Muscle layer of duodenum (tissue), 2 donors: ENCODE results near the gene CAPN15.
"Not testable (repeated sequence)": the region's sequence is repeated elsewhere in the genome, so short reads cannot be mapped to it uniquely, and the experiment has no call there.

Experiments
- H3K27ac ChIP-seq: one replicate; pipeline ENCODE4 v1.7.0; 2013; ENCODE audit warnings: mild to moderate bottlenecking, low read length
- H3K27me3 ChIP-seq: one replicate; pipeline ENCODE4 v1.7.0; 2013; ENCODE audit warnings: low read depth, mild to moderate bottlenecking, control low read depth, low read length
- H3K36me3 ChIP-seq, 2 donors: one replicate each; pipeline ENCODE4 v1.7.0; 2013; ENCODE audit warnings: low read length in 2 of 2, control low read depth in 1 of 2, mild to moderate bottlenecking in 1 of 2; ENCODE audit not compliant: insufficient read depth in 2 of 2, control insufficient read depth in 1 of 2
- H3K4me1 ChIP-seq, 2 donors: one replicate each; pipeline ENCODE4 v1.7.0; 2013; ENCODE audit warnings: low read length in 2 of 2, mild to moderate bottlenecking in 2 of 2, control low read depth in 1 of 2, moderate library complexity in 1 of 2; ENCODE audit not compliant: insufficient read depth in 2 of 2, control insufficient read depth in 1 of 2
- H3K4me3 ChIP-seq, 2 donors: one replicate each; pipeline ENCODE4 v1.7.0; 2013; ENCODE audit warnings: low read length in 2 of 2, low read depth in 1 of 2, mild to moderate bottlenecking in 1 of 2
- H3K9me3 ChIP-seq, 2 donors: one replicate each; pipeline ENCODE4 v1.7.0; 2013; ENCODE audit warnings: low read length in 2 of 2, control low read depth in 1 of 2, mild to moderate bottlenecking in 1 of 2; ENCODE audit not compliant: control insufficient read depth in 1 of 2
- donor health status: healthy.

The CAPN15 gene

DNA sequence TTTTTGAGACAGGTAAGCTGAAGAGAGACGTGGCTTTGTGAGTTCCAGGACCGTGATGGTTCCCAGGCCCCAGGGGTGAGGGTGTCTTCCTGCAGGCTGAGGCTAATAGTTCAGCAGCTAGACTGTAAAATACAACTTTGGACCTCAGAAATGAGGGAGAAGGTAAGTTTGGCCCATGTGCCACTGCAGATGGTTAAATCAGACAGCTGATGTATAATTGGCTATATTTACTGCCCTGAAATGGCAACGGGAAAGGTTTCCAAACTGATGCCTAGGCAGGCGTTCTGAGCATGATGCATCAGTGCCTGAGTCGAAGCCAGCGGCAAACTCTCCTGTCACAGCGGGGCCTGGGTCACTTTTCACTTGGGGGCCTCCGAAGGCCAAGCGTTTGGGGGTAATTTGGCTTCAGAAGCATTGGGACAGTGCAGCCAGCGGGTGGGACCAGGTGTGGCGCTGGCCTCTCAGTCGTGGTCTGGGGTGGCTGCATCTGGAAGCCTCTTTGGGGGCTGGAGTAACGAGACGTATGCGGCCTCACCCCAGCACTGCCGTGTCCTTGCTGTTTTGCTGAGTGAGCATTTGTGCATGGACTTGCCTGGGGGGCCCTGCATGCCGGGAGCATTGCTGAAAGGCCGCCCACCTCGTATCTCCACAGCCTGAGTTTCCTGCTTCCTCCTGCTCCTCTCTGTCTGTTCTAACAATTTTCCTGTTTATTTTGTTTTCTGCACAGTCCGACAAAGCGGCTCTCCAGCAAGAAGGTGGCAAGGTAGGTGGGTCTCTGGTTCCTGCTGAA is 31.2 kb upstream of the CAPN15 start:
- H3K4me1 ChIP-seq = no peaks in the 10 kb centered on the region
- no peak overlapping the region for H3K4me3 ChIP-seq
- H3K27ac ChIP-seq = no peak overlapping the region
- H3K27me3 ChIP-seq = no peaks in the 10 kb centered on the region
- peaks cover 0 to 29% of the 10 kb centered on the region in 2 donors for H3K36me3 ChIP-seq
- H3K9me3 ChIP-seq = no peaks in the 10 kb centered on the region

DNA sequence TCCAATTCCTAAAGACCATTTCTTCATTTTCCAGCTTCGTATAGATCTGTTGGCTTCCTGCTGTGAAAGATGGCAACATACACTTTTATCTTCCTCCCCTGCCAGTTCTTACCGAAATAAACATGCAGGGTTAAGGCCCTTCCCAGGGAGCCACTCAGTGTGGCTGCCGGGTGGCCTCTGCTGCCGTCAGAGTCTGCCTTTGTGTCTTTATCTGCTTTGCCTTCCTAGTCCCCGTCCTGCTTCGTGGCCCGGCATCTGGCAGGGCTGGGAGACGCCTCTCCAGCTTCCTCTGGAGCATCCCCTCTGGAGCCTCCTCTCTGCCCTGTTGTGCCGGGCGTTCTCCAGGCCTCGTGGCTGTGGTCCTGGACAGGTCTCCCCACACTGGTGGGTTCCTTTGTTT is 30.3 kb upstream of the CAPN15 start:
- Histone ChIP-seq H3K27ac (no peak overlapping the region), H3K4me3 (no peak overlapping the region), H3K27me3 (no peaks in the 10 kb centered on the region), H3K36me3 (peaks cover 0 to 21% of the 10 kb centered on the region in 2 donors), H3K9me3 (no peaks in the 10 kb centered on the region), H3K4me1 (no peaks in the 10 kb centered on the region)

DNA sequence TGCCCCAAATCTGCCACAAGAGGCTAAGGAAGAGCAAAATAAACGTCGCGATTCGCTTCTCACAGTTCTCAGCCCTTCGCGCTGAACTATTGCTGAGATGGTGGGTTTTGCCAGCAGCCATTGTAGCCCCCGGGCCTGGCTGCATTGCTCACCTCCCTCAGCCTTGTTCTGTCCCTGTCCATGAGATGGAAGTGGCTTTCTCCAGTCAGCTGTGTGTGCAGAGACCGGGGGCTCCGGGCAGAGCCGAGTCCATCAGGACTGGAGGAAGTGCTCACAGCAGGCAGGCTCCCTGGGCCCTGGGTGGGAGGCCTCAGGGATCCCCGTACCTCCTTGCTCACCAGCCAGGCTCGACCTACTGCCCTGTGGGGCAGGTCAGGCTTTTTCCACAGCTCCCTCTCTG is 27.6 kb upstream of the CAPN15 start:
- peaks cover 4 to 21% of the 10 kb centered on the region in 2 donors for H3K36me3 ChIP-seq
- H3K4me3 ChIP-seq = no peak overlapping the region

DNA sequence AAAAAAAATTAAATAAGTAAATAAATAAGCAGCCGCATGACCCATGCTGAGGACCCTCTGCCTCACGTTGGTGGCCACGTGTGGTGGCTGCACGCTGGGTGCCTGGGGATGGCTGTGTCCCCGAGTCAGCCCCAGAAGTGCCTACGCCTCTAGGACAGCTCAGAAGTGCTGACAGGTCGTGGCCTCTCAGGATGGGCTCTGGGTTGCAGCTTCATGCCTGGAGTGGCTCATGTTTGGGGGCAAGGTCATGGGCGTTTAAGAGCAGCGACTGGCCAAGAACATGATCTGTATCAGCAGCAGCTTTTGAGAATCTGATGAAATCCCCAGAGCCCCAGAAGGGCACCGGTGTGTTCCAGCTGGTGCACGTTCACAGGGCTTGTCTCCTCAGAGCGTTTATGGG is 26.8 kb upstream of the CAPN15 start:
- no peaks in the 10 kb centered on the region for H3K9me3 ChIP-seq
- H3K4me3 ChIP-seq = no peak overlapping the region
- H3K27me3 ChIP-seq = no peaks in the 10 kb centered on the region
- H3K27ac ChIP-seq = no peak overlapping the region
- H3K36me3 ChIP-seq = peaks cover 4 to 29% of the 10 kb centered on the region in 2 donors
- no peaks in the 10 kb centered on the region for H3K4me1 ChIP-seq

More for the DNA sequence above, 27.6 kb upstream of the CAPN15 start:
- no peaks in the 10 kb centered on the region for H3K4me1 ChIP-seq
- no peaks in the 10 kb centered on the region for H3K27me3 ChIP-seq
- no peaks in the 10 kb centered on the region for H3K9me3 ChIP-seq
- H3K27ac ChIP-seq = no peak overlapping the region

DNA sequence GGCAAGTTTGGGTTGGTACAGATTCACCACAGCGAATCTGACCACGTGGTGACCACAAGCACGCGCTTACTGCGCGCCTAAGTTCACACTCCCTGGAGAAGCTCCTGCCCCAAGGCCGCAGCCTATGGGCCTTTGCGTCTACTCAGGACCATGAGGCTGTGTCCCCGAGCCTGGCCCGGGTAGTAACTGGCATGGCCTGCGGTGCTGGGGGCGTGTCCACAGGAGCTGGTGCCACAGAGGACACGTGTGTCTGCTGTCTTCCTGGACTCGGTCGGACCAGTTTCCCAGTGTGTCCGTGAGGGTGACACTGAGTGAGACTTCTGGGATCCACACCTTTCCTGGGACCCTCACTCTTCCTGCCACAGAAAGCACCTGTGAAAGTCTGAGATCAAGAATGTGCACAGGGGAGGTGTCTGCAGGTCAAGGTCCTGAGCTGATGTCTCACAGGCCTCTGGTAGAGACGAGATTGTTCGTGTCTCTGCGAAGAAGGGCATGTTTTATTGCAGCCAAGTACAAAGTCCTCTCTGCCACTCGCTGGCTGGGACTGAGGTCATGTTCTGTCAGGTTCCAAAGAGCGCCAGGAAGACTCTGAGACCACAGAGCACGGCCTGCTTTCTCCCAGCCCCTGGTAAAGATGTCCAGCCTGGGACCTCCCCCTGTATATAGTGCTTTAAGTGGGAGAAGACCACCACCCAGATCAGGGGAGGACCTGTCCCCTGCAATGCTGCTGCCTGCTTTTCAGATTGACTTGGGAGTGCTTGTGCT is 25.2 kb upstream of the CAPN15 start:
- no peaks in the 10 kb centered on the region for H3K4me1 ChIP-seq
- peak overlapping the region; percentile 74 for H3K27ac ChIP-seq
- peaks cover 8 to 33% of the 10 kb centered on the region in 2 donors for H3K36me3 ChIP-seq
- H3K9me3 ChIP-seq = no peaks in the 10 kb centered on the region
- no peaks in the 10 kb centered on the region for H3K27me3 ChIP-seq
- no peak overlapping the region for H3K4me3 ChIP-seq

DNA sequence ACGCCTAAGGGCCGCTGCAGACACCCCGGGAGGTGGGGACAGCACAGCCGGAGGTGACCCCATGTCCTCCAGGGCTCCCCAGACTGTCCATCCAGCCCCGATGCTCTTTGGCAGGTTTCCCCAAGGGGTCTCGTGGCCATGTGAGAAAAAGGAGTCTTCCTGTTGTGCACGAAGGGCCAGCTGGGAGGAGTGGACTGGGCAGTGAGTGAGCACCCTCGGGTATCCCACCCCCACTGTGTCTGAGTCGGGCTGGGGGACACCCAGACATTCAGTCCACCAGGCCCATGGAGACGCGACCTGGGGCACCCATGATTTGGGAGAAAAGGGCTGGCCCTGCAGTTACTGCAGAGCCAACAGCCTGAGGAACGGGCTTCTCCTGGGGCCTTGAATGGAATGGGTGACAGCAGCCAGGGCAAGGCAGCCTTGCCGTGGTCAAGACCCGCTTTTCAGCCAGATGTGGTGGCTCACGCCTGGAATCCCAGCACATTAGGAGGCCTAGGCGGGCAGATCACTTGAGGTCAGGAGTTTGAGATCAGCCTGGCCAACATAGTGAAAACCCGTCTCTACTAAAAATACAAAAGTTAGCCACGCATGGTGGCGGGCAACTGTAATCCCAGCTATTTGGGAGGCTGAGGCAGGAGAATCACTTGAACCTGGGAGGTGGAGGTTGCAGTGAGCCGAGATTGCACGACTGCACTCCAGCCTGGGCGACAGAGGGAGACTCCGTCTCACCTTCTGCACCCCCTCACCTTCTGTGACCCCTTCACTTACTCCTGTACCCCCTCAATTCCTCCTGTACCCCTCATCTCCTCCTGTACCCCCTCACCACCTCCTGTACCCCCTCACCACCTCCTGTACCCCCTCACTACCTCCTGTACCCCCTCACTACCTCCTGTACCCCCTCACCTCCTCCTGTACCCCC is 24.1 kb upstream of the CAPN15 start:
- Histone ChIP-seq H3K36me3 (peaks cover 8 to 28% of the 10 kb centered on the region in 2 donors), H3K27ac (peak overlapping the region; percentile 74)

DNA sequence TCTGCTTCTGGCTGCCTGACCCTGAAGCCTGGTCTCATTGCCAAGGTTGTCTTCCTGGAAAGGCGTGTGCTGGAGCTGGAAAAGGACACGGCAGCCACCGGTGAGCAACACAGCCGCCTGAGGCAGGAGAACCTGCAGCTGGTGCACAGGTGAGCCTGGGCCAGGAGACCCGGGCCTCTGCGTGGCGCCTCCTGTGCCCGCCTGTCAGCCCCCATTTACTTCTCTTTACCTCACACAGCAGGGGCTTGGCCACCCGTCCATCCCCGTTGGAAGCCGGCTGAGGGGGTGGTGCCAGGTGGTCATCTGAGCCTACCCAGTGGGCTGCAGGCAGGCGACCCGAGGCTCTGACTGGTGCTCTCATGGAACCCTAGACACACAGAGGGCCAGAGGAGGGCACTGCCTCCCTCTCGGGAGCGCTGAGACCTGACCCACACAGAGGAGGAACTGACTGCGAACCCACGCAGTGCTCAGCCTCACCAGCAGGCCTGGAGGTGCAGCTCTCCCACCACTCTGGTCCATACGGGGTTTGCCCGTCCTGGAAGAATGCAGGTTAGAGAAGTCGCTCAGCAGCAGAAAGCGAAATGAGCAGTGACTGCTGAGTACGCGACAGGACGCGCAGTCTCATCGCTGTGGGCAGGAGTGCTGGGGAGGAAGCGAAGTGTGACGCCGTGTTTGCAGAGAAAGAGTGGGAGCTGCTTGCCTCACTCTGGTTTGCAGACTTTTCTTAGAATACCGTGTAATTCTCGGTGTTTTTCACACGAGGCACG is 21.9 kb upstream of the CAPN15 start:
- no peak overlapping the region for H3K27ac ChIP-seq
- no peaks in the 10 kb centered on the region for H3K4me1 ChIP-seq

More for the DNA sequence above, 24.1 kb upstream of the CAPN15 start:
- no peaks in the 10 kb centered on the region for H3K9me3 ChIP-seq
- H3K27me3 ChIP-seq = no peaks in the 10 kb centered on the region
- no peak overlapping the region for H3K4me3 ChIP-seq
- no peaks in the 10 kb centered on the region for H3K4me1 ChIP-seq

DNA sequence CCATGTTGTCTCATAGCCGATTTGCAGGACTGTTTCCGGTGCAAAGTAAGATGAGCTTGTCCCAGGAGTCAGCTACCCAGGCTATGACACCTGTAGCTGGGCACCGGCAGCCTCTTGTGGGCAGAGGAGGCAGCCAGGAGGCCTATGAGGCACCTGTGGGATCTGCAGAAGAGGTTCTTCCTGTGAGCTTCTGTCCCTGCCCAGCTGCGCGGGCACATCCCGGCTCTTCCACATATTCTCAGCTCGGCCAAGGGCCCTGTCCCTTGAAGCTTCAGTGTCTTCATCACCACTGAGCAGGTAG is 21.3 kb upstream of the CAPN15 start:
- Histone ChIP-seq H3K27ac (no peak overlapping the region), H3K9me3 (no peaks in the 10 kb centered on the region), H3K27me3 (no peaks in the 10 kb centered on the region), H3K36me3 (peaks cover 8 to 26% of the 10 kb centered on the region in 2 donors), H3K4me1 (no peaks in the 10 kb centered on the region), H3K4me3 (no peak overlapping the region)

More for the DNA sequence above, 21.9 kb upstream of the CAPN15 start:
- Histone ChIP-seq H3K36me3 (peaks cover 8 to 25% of the 10 kb centered on the region in 2 donors), H3K4me3 (no peak overlapping the region), H3K9me3 (no peaks in the 10 kb centered on the region), H3K27me3 (no peaks in the 10 kb centered on the region)

DNA sequence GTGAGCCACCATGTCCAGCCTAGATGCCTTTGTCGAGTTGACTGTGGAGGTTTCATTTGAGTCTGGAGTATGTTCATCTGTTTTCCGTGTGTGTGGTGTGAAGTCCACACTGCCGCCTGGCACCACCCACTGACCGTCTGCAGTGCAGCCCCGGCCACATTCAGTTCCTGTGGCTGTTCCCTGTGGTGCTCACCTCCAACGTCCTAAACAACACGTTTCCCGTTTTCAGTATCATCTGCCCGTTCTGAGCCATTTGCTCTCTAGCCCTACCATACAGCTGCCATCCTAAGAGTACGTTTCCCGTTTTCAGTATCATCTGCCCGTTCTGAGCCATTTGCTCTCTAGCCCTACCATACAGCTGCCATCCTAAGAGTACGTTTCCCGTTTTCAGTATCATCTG is 20.0 kb upstream of the CAPN15 start:
- H3K4me1 ChIP-seq, H3K4me3 ChIP-seq, H3K27me3 ChIP-seq, H3K27ac ChIP-seq, H3K9me3 ChIP-seq: not testable (repeated sequence)
- H3K36me3 ChIP-seq = peaks cover 7 to 26% of the 10 kb centered on the region in 2 donors

DNA sequence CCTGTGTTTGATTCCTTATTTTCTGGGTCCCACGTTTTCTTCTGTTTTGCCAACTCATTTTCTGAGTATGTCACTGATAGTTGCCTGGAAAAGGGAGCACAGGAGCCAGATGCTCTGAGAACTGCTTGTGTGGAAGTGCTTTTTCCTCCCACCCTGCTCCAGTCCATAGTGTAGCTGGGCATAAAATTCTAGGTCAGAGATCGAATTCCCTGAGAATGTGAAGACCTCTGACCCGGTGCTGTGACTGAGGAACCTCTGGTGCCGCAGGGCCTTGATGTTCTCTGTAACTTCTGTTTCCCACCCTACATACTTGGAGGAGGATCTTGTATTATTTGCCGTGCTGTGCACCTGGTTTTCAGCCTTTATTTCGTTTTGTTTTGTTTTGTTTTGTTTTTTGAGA is 19.5 kb upstream of the CAPN15 start:
- H3K4me3 ChIP-seq = no peak overlapping the region
- H3K36me3 ChIP-seq = peaks cover 4 to 26% of the 10 kb centered on the region in 2 donors
- H3K9me3 ChIP-seq = no peaks in the 10 kb centered on the region
- no peaks in the 10 kb centered on the region for H3K4me1 ChIP-seq
- H3K27ac ChIP-seq = no peak overlapping the region
- no peaks in the 10 kb centered on the region for H3K27me3 ChIP-seq
